Ishikawa (cell line): Measurements from ENCODE around the gene PDE3A.

Experiments used
- CREB1 ChIP-seq: IDR thresholded peaks from 2 replicates; pipeline ENCODE4 v1.6.1; 2012; ENCODE audit warnings: low read depth
- EGR1 ChIP-seq: IDR thresholded peaks from 2 replicates; pipeline ENCODE4 v1.6.1; 2012
- EP300 ChIP-seq: IDR thresholded peaks from 2 replicates; pipeline ENCODE4 v1.6.1; 2012; ENCODE audit warnings: borderline replicate concordance
- RAD21 ChIP-seq: IDR thresholded peaks from 2 replicates; pipeline ENCODE4 v1.6.1; 2012; ENCODE audit warnings: low read depth
- TEAD4 ChIP-seq: IDR thresholded peaks from 2 replicates; pipeline ENCODE4 v1.6.1; 2012
- ZBTB7A ChIP-seq: IDR thresholded peaks from 2 replicates; pipeline ENCODE4 v1.6.1; 2012; ENCODE audit warnings: low read depth

DNA sequence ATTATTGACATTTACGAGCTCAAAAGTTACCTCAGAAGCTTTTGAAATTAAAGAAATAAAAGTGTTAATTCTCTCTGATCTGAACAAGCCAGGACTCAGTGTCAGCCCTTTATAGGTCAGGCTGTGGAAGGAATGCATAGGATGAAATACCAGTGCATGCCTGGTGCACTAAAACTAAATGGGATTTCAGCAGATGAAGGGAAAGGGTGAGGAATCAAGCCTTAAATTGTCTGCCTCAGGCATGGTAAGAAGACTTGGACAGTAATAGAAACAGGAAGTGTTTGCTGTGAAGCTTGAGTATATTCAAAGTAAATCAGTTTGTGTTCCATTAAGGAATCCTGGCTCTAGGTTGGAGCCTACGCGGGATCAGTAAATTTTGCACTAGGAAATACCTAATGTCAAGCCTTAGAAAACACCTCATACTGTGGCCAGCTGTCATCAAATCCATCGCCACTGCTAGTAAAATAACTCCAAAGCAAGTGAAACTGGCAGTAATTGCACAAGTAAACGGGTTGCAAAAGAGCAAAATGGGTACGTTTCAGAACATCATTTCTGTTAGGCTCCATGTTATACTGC is 76.3 kb downstream of the PDE3A start:
- TF ChIP-seq EP300, result no peak
- TF ChIP-seq EGR1, result no peak
- no peak for TF ChIP-seq TEAD4
- TF ChIP-seq CREB1, result no peak
- no peak for TF ChIP-seq ZBTB7A
- TF ChIP-seq RAD21, result no peak
